Medulla oblongata (tissue), 1 donor: ENCODE results near the gene MPPED1.

Experiments
- DNase-seq: peaks from one replicate; pipeline ENCODE4 v3.0.0-alpha.2; 2015; ENCODE audit errors: extremely low spot score

The MPPED1 gene

GRCh38 chr22:43541462-43542407 is 129.9 kb downstream of the MPPED1 start:
- DNase-seq = no peak

GRCh38 chr22:43542681-43543521 is 131.1 kb downstream of the MPPED1 start:
- no peak for DNase-seq

GRCh38 chr22:43543522-43544288 is 131.9 kb downstream of the MPPED1 start:
- no peak for DNase-seq

GRCh38 chr22:43544289-43544673 is 132.5 kb downstream of the MPPED1 start:
- no peak for DNase-seq

GRCh38 chr22:43546186-43546585 is 134.4 kb downstream of the MPPED1 start:
- no peak for DNase-seq

- no peak for DNase-seq
Observed at GRCh38 chr22:43550024-43550620, 138.3 kb downstream of the MPPED1 start.

- DNase-seq = no peak
Observed at GRCh38 chr22:43550672-43551071, 138.9 kb downstream of the MPPED1 start.

- no peak for DNase-seq
Observed at GRCh38 chr22:43553451-43554258, 141.8 kb downstream of the MPPED1 start.

- no peak for DNase-seq
Observed at GRCh38 chr22:43554259-43554636, 142.4 kb downstream of the MPPED1 start.

GRCh38 chr22:43554694-43555365 is 143.0 kb downstream of the MPPED1 start:
- DNase-seq = no peak

- DNase-seq = no peak
Observed at GRCh38 chr22:43555561-43556515, 144.0 kb downstream of the MPPED1 start.
